HG02623 (cell line): ENCODE results near the gene CBX8.

Source experiments
- ATAC-seq: cut with Tn5 transposase; IDR thresholded peaks from one replicate; pipeline ENCODE4 v1.9.1; 2021; ENCODE audit warnings: moderate library complexity; ENCODE audit not compliant: unreplicated experiment

Gene CBX8

DNA sequence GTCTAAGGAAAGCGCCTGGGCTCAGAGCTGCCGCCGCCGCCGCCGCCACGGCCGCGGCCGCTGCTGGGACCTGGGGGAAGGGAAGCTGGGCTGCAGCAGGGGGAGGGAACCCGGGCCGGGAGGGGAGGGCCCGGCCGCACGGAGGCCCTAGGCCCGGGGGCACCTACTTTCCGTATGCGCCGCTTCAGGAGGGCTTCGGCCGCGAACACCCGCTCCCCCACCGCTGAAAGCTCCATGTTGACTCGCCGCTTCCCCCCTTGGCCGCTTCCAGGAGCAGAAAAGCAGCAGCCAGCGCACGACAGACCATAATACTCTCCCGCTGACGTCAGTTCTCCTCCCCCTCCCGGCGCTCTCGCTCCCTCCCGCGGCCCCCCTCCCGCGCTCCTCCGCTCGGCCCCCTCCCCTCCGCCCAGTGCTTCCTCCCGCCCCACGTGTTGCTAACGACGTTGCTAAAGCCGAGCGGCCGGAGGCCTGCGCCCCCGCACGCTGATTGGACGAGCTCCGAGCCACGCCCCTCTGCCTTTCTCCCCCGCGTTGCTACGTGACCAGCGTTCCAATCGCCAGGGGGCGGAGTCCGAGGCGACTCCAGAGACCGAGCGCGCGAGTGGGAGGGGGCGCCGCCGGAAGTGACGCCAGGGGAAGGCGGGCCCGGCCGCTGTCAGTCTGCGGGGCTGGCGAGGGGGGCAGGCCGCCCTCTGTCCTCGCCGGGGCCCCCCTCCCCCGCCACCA lies at the start of gene CBX8:
CBX8 (minus strand) TSS at position 315 of the 729 bp plus-strand sequence; CDS start at position 236, 79 bp downstream.
- ATAC-seq = peak; percentile 79

DNA sequence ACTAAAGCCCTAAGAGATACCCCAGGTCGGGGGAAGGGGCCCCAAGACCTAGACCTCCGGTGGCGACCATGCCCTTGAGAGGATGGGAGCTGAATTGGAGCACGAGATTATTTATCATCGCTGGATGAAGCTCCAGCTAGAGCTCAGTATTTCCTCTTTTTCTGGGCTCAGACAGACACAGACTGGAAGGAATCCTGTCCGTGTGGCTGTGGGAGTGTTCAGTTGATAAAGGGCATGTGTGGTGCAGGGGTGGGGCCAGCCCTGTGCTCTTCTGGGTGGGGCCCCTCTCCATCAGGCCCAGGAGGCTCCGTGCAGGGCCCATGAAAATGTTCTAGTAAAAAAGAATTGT lies 48.7 kb upstream of the CBX8 start:
- ATAC-seq = no peak

DNA sequence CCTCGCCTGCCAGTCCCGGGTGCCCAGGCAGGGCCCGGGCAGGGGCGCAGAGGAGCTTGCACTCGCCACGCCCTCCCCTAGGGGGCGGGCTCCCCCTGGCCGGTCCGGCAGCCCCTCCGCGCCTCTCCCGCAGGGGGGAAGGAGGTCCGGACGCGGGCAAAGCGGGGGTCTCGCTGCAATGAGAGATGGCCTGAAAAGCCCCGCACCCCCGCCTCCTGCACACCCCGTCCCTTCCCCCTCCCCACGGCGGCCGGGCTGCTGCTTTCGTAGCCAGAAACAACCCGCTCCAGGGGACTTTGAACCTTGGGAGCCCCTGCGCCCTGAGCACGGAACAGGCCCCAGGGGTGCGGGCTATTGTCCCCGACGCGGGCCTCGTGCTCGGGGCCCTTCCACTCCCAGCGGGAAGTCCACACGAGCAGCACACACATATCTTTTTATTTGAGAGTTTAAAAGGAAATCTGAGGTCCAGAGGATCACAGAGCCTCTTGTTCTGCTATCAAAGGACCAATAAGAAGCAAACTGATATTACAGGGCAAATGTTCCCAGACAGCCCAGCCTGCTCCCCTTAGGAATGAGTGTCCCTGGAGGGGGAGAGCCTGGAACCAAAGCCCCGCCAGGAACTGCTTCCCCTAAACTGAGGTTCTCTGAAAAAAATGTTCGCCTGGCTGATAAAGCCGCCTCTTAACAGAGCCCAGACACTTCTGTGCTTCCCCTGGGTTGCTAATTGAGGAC lies 48.2 kb upstream of the CBX8 start:
- ATAC-seq = no peak

DNA sequence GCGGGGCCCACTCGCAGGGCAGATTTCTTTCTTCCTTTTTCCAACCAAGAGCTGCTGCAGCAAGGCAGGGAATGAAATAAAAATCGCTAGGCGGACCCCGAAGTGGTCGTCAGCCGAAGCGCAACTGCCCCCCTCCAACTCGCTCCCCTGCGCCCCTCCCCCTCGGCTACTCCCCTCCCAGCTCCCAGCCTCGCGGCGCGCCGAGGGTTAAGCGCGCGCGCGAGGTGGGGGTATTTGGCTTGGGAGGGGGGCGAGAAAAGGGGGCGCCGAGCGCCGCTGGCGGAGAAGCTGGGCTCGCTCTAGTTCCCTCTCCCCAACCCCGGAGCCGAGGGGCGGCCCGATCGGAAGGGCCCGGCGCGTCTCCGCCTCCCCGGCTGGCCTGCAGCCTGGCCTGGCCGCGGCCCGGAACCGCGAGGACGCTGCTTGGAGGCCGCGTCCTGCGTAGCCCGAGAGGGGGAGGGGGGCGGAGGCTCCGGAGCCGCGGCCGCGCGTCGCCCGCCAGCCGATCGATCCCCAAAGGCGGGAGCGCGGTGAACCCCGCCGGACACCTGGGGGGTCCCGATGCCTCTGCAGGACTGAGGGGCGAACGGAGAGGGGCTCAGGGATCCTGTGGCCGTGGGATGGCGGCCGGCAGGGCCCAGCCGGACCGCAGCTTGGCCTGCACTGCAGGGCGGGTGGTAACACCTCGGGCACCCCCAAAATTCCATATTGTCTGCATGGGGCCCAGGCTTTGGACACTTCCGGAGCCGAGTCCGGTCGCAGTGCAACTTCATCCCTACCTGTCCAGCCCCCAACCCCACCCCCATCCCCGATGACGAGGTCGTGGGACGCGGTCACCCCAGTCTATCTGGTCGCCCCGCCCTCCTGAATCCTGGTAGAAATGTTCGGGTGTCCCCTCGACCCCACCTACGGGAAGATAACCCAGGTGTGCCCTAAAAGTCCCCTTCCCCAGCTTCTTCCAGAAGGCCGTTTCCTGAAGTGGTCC lies 47.2 kb upstream of the CBX8 start:
- ATAC-seq = no peak

DNA sequence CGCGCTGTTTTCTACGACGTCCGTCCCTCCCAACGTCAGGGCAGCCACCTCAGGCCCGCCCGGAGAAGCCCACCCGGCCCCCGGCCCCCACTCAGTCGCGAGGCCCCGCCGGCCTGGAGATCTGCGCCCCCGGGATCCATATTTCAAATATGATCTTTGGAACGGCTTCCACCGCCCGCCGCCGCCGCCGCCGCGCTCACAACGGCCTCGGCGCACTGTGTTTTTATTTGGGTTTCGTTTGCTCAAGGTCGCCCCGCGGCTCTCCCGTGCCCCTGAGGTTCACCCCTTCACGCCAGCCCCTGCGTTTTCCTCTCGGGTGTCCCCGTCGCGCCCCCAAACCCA lies 46.6 kb upstream of the CBX8 start:
- ATAC-seq = no peak

DNA sequence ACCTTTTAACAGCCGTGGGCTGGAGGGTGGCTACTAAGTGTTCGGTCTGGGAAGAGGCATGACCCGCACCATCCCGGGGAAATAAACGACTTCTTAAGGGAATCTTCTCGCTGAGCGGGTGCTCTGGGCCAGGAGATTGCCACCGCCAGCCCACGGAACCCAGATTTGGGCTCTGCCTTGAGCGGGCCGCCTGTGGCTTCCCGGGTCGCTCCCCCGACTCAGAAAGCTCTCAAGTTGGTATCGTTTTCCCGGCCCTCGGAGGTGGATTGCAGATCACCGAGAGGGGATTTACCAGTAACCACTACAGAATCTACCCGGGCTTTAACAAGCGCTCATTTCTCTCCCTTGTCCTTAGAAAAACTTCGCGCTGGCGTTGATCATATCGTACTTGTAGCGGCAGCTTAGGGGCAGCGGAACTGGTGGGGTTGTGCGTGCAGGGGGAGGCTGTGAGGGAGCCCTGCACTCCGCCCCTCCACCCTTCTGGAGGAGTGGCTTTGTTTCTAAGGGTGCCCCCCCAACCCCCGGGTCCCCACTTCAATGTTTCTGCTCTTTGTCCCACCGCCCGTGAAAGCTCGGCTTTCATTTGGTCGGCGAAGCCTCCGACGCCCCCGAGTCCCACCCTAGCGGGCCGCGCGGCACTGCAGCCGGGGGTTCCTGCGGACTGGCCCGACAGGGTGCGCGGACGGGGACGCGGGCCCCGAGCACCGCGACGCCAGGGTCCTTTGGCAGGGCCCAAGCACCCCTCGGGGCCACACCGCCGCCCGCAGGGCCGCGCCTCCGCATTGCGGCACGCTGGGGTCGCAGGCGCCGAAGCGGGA lies 46.0 kb upstream of the CBX8 start:
- no peak for ATAC-seq

DNA sequence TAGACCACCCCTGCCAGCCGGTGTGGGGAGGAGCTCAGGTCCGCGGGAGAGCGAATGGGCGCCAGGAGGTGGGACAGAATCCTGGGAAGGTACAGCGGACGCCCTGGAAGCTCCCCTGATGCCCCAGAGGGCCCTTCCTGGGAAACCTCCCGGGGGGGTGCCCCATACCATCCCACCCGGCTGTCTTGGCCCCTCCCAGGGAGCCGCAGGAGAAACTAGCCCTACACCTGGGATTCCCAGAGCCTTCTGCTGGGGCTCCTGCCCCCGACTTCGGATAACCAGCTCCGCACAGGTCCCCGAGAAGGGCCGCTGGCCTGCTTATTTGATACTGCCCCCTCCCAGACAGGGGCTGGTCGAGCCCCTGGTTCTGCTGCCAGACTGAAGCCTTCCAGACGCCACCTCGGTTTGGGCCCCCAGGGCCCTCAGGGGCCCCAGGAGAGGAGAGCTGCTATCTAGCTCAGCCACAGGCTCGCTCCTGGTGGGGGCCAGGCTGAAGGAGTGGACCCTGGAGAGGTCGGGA lies 45.3 kb upstream of the CBX8 start:
- no peak for ATAC-seq

DNA sequence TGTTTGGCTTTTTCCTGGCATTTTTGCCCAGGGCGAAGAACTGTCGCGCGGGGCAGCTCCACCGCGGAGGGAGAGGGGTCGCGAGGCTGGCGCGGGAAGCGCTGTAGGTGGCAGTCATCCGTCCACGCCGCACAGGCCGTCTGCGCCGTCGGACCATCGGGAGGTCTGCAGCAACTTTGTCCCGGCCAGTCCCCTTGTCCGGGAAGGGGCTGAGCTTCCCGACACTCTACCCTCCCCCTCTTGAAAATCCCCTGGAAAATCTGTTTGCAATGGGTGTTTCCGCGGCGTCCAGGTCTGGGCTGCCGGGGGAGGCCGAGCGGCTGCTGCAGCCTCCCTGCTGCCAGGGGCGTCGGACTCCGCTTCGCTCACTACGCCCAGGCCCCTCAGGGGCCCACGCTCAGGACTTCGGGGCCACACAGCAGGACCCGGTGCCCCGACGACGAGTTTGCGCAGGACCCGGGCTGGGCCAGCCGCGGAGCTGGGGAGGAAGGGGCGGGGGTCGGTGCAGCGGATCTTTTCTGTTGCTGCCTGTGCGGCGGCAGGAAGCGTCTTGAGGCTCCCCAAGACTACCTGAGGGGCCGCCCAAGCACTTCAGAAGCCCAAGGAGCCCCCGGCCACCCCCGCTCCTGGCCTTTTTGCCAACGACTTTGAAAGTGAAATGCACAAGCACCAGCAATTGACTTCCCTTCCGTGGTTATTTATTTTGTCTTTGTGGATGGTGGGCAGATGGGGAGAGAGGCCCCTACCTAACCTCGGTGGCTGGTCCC lies 44.7 kb upstream of the CBX8 start:
- no peak for ATAC-seq

DNA sequence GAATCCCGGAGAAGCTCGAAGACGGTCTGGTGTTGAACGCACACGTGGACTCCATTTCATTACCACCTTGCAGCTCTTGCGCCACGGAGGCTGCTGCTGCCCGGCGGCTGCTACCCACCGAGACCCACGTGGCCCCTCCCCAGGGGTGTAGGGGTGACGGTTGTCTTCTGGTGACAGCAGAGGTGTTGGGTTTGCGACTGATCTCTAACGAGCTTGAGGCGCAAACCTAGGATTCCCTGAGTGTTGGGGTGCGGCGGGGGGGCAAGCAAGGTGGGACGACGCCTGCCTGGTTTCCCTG lies 44.1 kb upstream of the CBX8 start:
- ATAC-seq = no peak

DNA sequence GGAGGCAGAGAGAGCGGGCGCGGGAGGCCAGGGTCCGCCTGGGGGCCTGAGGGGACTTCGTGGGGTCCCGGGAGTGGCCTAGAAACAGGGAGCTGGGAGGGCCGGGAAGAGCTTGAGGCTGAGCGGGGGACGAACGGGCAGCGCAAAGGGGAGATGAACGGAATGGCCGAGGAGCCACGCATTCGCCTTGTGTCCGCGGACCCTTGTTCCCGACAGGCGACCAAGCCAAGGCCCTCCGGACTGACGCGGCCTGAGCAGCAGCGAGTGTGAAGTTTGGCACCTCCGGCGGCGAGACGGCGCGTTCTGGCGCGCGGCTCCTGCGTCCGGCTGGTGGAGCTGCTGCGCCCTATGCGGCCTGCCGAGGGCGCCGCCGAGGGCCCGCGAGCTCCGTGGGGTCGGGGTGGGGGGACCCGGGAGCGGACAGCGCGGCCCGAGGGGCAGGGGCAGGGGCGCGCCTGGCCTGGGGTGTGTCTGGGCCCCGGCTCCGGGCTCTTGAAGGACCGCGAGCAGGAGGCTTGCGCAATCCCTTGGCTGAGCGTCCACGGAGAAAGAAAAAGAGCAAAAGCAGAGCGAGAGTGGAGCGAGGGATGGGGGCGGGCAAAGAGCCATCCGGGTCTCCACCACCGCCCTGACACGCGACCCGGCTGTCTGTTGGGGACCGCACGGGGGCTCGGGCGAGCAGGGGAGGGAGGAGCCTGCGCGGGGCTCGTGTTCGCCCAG lies 43.6 kb upstream of the CBX8 start:
- ATAC-seq = no peak

DNA sequence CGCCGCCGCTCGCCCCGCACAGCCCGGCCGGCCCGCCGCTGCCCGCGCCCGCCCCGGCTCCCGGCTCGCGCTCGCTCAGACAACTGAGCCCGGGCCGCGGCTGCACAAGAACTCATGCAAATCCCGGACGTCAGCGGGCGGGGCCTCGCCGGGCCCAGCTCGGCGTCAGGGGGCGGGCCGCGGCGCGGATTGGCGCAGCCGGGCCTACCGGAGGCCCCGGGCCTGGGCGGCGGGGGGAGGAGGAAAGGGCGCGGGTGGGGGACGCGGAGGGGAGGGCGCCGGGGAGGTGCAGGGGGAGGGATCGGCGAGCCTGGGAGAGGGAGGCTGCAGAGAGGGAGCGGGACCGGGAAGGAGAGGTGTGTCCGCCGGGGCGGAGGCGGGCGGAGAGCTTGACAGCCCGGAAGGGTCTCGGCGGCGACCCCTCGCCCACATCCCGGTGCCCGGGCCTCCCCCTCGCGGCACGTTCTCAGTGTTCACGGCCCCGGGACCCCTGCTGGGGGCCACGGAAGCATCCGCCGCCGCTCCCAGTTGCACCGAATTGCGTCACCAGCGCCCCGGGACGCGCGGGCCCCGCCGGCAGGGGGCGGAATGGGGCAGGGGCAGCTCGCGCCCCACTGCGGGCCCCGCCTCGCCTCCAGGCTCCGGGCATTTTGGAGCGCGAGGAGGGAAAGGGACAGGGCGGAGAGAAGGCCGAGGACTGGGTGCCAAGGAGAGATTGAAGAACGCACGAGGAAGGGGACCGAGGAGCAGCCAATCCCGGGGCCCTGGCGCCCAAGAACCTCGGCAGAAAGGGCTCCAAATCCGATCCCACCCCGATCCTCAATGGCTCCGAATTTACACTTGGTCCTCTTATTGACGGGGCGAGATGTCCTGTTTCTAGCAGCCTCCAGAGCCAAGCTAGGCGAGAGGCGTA lies 42.7 kb upstream of the CBX8 start, which contains the start of gene CBX4:
CBX4 (minus strand) TSS at position 85 of the 913 bp plus-strand sequence. CDS start 189 bp downstream, outside the sequence.
- ATAC-seq = peak; percentile 59

DNA sequence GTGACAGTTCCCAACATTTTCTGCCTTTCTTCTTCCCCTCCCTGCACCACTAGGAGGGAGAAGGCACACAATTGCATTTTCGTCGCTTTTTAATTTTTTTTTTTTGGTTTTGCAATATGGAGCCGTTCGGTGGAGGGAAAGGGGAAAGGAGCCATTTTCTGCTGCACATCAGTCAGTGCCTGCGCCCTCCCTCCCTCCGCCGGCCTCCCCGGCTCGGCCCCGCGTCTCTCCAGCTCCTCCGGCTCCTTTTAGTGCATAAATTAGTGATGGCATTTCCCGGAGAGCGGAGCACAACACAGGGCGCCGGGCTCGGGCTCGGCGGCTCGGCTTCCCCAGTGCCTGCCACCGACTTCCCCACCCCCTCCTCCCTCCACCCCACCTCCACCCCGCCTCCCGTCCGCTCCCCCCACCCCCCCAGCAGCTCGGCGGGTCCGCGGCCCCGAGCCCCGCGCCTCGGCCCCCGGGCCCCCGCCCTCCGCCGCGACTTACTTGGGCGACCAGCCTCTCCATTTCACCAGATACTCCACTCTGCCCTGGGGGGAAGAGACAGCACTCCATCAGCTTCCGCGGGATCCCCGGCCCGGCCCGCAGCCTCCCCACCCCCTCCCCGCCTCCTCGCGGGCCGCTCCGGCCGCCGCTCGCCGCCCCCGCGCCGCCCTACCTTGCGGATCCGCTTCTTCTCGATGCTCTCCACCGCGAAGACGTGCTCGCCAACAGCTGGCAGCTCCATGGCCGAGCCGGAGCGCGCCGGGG lies 41.8 kb upstream of the CBX8 start:
- peak; percentile 16 for ATAC-seq

DNA sequence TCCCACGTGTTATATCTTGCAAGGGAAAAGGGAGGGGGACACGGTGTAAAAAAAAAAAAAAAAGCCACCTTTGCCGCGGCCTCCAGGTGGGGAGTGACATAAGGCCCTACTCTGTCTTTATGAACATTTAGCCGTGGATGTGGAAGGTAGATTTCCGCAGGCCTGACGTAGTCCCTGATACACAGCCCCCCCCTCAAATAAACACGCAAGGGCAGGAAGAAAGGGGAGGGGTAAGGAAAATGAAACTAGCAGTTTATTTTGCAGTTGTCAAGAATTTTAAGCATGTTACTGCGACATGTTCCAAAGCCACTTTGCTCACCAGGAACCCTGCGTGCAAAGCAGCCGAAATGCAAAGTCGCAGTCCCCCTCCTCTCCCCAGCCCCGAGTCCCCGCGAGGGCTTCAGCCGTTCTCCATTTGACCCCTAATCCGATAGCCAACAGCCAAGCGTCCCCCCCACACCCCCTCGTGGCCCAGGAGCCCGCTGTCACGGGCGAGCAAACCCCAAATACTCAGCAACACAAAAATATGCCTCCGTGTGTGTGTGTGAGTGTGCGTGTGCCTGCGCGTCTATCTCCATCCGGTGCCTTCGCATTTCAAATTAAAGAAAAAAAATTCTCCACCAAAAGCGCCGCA lies 41.1 kb upstream of the CBX8 start:
- ATAC-seq = no peak

DNA sequence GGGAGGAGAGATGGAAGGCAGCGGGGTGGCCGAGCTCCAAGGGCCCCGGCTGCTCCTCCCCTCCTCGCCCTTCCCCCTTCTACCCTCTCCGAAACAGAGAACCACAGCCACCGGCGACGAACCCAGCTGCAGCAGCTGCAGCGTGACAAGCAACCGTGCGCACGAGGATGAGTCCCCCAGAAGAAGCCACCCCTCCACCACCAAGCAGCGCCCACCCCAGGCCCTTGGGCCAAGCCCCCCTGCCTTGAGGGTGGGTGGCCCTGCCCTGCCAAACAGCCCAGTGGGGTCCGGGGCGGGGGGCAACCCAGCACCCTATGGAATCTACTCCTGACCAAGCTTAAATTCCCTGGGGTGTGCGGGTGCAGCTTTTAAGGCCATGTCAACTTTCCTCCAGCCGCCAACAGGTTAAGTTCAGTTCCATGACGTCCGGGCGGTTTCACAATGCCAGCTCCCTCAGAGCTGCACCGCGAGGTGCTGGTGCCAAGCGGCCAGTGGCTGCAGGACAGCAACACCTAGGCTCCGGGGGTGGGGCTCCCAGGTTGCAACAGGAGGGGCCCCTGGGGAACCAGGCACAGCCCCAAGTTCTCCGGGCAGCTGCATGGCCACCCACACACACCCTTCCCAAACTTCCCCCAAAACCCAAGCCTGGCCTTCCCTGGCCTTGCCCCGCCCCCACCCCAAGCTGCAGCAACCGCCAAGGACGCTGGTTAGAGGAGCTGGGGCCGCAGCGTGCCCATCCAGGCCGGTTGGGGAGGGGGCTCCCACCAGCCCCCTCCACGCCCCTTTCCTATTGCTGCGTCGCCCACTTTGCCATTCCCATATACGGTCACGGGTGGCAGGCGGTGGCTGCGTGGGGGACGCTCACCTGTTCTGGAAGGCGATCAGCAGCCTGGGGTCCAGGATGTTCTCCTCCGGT lies 40.4 kb upstream of the CBX8 start:
- ATAC-seq = no peak

DNA sequence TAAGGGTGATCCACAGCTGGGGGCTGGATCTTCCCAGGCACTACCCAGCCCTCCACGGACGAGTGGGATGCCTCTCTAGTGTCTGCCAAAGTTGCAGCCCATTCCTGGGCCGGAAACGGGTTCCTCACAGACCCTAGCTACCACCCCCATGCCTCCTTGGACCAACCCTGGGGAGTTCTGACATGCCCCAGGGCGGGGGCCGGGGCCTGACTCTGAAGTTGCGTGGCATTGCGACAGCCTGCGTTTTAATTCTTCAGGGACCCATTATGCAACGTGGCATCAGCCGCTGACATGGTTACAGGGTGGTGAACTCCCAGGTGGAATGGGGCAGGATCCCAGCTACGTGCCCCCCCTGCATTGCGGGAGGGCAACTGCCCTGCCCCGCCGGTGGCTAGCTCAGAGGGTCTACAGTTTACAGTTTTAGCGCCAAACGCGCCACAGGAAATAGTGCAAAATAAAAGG lies 39.7 kb upstream of the CBX8 start:
- no peak for ATAC-seq
